ENCODE results near the gene CFAP74.

The CFAP74 gene

DNA sequence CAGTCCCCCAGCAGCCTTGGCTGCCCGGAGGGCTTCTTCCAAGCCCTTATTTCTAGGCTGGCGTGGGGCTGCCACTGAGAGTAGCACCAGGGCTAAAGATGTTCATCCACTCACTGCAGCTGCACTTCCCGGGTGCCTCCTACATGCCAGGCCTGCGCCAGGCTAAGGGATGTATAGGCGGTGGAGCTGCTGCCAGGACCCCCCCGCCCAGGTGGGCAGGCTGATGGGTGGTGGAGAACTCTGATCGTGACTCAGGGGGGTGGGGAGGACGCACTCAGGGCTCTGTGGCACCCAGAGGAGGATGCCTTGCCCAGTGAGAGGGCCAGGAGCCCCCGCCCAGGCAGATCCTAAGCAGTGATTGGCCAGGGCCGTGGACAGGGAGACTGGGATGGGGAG, 34.1 kb downstream of the CFAP74 start:
- DNase-seq, result no peak

DNA sequence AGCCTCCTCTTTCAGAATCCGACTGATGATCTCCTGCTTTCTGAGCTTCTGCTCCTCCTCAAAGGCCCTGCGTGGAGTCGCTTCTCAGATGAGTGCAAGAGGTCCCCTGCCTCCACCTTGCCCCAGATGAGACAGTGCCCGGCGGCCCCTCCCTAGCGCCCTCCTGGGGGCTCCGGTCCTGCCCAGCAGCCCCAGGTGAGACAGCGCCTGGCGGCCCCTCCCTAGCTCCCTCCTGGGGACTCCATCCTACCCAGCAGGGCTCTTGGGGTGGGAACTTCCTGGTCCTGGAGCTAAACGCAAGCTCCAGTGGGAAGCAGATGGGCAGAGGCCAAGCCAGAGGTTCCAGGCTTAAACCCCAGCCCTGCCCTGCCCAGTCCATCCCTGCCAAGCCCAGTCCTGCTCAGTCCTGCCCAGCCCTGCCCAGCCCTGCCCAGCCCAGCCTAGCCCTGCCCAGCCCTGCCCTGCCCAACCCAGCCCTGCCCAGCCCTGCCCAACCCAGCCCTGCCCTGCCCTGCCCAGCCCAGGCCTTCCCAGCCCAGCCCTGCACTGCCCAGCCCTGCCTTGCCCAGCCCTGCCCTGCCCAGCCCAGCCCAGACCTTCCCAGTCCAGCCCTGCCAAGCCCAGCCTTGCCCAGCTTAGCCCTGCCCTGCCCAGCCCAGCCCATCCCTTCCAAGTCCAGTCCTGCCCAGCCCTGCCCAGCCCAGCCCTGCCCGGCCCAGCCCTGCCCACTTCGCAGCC, 34.6 kb downstream of the CFAP74 start:
- no peak for DNase-seq

DNA sequence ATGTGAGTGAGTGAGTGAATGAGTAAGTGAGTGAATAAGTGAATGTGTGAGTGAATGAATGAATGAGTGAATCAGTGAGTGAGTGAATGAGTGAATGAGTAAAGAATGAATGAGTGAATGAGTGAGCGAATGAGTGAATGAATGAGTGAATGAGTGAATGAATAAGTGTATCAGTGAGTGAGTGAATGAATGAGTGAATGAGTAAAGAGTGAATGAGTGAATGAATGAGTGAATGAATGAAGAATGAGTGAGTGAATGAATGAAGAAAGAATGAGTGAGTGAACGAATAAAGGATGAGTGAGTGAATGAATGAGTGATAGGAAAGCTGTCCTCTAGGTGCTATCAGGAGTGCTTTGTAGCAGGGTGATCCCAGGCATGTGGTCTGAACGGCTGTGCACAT, 35.7 kb downstream of the CFAP74 start:
- DNase-seq, result no peak

DNA sequence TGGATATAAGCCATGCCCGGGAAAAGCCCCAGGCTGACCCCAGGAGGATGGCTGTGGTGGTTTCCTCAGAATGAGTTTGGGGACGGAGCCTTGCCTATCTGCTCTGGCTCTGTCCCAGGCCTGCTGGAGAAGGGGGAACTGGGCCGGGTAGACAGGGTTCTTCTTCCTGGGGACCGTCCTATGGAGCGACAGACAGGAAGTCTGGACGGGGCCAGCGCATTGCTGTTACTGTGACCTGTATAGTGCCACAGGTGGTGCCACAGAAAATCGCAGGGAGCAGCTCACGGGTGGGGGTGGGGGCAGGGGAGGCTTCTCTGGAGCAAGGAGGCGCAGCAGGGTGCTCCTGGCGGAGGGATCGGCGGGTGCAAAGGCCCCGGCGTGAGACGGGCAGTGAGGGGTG, 36.4 kb downstream of the CFAP74 start:
- no peak for DNase-seq

DNA sequence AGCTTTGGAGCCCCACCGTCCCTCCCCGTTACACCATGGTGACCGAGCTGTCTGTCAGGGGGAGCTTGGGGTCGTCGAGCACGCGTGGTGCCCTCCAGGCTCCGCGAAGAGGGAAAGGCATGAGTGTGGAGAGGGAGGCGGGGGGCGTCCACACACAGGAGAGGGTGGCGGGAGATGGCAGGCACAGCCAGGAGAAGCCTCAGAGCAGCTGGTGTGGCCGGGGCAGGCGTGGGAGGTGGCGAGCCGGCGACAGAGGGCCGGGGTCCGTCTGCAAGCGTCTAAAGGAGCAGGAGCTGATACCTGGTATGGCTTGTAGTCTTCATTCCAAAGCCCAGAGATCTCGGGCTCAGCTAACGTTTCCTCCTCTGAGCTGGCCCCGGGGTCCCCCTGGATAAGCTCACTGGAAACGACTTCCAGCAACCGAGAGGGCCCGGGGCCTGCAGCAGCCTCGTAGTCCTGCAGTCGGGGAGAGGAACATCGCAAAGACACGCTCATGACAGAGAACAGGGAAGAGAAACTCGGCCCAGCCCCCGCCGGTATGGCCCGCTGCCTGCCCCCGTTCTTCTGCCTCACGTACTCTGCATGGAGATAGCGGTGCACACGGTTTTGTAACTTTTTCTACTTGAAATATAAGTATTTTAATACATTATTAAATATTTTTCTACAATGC, 37.4 kb downstream of the CFAP74 start:
- DNase-seq, result no peak

DNA sequence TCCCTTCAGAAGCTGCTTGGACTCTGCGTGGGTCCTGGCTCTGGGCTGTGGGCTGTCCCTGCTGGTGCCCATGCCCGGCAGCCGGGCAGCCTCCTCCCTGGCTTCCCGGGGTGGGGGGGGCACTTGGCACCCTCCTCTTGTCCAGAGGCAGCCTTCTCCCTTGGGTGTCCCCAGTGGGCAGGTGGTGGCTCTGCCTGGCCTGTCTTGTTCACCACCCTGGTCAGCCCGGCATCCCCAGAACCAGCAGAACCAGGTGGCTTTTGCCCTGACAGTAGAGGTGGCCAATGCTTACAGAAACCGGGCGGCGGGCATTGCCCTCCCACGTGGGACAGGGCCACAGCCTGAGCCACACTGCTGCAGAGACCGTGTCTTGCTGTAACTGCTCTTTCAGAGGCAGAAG, 38.0 kb downstream of the CFAP74 start:
- DNase-seq, result no peak

DNA sequence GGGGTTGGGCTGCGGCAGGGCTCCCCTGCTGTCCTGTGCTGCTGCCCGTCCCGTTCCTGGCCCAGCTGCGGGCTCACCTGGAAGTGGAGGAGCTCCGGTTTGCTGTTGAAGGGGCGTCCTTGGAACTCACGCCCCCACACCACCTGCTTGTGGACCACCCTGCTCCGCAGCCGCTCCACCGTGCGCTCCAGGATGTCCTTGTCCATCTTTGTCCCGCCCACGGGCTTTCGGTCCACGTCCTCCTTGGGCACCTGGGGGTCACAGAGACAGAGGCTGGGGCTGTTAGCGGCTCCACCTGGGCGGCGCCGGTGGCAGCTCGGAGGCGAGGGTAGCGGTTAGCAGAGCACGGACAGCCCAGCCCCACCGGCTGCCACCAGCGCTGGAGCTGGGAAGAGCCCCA, 38.8 kb downstream of the CFAP74 start:
- DNase-seq, result no peak

DNA sequence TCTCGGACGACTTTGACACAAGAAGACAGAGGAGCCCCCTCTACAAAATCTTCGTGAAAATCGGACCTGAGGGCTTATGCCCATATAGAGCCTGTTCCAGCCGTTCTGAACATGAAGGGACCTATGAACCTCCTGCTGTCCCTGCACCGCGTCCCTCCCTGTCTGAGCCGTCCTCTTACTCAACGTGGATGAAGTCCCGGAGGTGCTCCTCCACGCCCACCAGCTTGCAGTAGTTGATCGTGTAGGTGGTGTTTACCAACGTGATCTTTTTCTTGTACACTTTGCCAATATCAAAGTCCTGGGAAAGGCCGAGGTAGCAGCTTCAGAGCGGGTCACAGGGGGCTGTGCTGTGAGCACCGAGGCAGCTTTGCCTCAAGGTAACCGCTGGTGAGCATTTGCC, 40.0 kb downstream of the CFAP74 start:
- DNase-seq, result no peak

DNA sequence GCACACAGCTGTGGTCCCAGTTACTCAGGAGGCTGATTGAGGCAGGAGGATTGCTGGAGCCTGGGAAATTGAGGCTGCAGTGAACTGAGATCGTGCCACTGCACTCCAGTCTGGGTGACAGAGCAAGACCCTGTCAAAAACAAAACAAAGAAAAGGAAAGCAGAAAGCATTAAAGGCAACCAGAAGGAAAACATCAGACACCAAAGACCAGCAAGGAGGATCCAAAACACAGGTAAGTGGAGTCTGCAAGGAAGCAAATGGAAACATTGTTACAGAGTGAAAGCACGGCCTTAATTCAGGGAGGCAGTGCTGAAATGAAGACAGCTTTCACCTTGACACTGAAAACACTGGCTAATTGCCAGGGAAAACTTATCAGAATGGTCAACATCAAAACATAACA, 40.8 kb downstream of the CFAP74 start:
- no peak for DNase-seq

DNA sequence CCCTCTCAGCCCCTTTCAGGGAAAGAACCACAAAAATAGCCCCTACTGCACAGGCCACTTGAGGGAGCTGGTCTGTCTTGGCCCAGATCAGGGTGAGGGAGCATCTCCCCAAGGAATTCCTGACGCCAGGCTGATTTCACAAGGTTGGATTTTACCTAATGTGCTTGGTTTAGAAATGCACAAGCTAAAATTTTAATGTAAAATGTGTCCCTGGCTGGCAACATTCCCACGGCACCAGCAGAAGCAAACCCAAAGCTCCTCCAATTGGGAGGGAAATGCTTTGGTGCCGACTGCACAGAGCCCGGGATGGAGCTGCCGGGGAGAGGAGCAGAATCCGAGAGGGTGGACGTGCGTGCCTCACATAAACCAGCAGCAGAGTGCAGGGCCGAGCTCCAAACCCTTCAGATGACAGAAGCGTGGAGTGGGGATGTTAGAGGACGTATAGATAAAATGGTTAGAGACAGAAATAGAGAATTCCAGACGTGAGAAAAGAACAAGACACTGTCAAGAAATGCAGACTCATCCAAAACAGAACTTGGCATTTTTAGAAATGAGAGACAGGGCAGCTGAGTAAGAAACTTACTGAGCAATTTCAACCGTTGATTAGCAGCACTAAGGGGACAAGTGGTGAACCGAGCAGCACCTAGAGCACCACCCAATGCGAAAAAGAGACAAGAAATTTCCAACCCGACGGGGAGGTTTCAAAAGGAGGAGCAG, 42.9 kb downstream of the CFAP74 start:
- DNase-seq, result no peak

DNA sequence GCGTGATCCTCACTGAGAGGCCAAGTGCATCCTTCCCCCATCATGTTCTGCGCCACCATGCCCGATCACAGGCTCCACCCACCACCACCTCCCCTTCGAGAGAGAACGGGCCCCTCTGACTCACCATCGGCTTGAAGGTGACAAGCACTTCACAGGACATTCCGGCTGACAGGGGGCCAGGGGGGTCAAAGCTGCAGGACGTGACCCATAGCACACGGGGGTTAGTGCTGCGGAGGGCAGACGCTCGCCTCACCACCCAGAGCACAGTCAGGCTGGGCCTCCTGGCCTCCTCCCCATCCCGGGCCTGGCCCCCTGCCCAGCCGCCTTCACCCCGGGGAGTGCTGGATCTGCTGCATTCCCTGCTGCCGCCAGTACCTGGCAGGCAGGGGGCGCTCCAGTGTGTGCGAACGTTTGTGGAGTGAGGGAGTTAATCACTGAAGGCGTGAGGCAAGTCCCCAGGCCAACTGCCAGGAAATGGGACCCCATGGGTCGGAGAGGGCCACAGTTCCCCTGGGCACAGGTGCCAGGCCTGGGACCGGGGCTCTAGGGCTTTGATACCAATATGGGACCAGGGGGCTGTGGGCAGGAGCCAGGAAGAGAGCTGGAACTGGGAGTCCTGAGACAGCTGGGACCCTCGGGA, 43.6 kb downstream of the CFAP74 start:
- peak; percentile 87 for DNase-seq

DNA sequence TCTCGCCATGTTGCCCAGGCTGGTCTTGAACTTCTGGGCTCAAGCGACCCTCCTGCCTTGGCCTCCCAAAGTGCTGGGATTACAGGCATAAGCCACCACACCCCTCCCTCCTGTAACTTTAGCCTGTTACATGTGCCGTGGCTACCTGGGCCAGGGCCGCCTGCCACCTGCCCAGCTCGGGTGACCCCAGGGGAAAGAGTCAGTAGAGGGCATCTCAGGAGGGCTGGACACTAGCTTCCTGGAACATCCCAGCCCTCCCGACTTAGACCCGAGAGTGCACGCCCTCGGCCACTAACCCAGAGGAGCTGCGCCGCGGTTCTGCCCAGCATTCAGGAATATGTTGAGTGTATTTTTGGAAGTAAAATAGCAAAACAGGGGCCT, 44.1 kb downstream of the CFAP74 start:
- no peak for DNase-seq

DNA sequence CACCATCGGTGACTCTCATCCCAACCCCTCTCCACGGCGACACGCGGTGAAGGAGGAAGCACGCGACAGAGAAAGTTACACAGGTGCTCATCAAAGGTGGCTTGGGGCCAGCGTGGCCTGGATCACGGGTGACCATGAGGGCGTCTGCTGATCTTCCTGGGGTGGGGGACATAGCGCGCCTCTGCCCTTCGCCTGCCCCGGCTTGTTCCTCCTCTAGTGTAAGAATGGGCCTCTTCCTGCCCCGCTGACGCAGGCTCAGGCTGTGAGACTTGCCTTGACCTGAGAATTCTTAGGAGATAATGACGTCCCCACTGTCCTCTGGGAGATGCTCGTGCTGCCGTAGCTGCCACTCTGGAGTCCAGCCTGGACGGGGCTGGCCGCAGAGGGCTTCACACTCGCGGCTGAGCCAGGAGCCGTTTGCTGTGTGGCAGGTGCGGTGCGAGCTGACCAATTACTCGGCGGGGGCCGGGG, 45.5 kb downstream of the CFAP74 start:
- DNase-seq, result no peak

DNA sequence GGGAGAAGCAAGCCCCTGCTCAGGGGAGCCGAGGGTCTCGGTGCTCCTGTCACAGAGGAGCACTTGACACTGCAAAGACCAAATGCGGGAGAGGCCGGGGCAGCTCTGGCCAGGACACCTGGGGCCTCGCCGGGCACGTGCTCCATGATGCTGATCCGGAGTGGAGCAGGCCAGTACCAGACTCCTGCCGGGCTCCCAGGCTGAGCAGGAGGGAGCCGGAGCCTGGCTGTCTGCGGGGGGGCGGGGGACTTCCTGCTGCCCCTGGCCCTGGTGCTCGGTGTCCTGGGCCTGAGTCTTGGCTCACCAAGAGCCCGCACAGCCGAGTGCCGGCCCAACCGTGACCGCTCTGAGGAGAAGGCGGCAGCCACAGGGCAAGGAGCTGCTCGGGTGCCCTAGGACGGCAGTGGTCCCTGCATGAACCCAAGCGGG, 46.0 kb downstream of the CFAP74 start:
- no peak for DNase-seq

DNA sequence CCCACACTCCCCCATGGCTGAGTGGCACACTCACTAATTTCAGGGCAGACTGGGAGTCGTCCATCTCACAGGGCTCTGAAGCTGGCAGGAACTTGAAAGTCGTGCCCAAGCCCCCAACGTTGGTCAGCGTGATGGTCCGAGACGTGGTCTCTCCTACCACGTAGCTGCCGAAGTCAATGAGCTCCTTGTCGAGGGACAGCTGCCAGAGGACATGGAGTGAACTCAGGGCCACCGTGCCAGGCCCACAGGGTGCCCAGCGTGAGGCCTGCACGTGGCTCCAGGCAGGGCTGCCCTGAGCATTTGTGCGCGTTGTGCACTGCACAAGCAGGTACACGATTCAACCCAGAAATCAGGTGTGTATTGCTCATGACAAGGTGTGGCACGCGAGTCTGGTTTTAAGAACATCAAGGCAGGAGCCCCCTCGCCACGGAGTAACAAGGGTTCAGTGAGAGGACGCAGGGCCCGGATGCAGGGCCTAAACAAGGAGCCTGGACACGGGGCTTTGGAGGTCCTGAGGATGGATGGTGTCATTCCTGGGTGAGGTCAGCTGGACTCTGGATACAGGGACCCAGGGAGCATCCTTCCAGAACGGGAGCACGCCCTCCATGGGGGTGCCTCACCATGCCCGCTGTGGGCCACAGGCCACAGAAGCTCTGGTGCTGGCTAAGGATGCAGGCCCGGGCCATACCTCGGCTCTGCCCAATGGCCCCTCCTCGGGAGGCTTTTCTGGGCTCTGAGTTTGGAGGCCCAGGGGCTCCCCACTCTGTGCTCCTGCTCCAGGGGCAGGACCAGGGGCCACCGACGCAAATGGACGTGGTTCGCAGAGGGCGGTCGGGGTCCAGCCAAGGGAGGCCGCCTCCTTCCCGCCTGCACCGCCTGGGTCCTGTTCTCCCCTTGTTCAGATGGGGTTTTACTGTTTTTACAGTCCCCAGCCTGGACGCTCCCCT, 46.7 kb downstream of the CFAP74 start:
- no peak for DNase-seq

DNA sequence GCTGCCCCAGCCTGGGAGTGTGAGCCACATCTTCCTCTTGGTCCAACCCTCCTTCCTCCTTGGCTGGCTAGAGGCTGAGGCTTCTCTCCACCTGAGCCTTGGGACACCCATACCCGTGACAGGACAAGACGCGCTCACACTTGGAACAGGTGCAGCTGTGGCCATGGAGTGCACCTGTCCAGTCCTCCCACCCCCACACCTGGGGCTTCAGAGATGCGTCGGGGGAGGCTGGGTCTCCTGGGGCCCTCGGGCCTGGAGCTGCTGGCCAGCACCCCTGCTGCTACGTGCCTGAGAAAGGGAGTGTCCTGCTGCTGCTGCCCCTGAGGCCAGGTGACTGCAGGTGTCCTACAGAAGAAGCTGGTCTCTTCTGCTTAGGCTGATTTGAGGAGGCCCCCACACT, 47.5 kb downstream of the CFAP74 start:
- DNase-seq, result no peak

DNA sequence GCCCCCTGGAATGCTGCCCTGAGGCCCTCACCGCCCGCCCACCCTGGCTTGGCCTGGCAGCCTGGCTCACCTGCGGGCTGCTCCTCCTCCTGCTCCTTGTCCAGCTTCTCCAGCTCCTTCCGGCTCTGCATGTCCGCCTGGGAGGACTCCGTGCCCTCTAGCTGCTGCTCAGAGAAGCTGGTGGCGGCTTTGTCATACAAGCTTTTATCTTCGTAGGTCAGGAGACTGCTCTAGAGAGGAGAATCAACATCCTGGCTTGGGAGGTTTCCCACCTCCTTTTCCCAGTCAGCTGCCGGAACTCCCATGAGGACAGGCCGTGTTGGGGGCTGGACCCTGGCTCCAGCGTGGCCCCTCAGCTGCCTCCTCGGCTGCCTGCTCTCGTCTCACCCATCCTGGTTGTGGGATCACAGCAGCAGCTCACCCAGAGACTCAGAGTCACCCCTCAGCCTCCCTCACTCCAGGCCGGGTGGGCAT, 47.9 kb downstream of the CFAP74 start:
- DNase-seq, result no peak

DNA sequence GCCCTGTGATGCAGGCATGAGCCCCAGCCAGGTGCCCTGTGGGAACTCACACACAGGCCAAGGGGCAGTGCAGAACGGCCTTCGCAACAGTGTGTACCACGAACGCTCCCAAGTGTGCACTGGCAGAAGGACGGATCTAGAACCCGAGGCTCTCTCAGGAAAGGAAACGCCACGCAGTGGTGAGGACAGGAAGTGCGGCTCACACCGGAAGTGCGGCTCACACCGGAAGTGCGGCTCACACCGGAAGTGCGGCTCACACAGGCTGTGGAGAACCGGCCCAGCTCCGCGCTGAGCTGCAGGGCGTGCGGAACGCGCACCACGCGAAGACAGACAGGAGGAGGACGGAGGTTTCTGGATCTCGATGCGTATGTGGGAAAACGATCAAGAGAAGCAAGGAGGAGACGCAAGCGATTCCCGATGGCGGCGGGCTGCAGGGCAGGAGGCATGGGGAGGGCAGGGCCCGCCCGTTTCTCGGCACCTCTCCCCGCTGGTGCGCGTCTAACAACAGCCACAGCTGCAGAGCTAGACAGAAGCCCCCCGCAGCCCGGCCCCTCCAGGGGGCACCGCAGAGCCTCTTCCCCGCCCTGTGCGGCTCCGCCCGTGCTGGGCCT, 48.6 kb downstream of the CFAP74 start:
- DNase-seq, result no peak

DNA sequence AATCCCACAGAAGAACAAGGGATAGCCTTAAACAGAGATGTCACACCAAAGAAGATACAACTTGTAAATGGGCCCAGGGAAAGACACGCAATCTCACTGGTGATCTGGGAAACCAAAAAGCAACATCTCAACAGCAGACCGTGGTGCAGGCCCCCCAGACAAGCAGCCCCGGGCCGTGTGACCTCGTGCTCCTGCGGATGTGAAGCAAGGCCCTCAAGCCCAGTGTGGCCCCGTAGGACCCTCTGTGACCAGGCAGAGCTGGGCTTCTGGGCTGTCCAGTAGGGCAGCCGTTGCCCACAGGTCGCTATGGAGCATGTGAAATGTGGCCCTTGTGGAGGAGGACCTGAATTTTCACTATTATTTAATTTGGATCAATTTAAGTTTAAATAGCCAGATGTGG, 49.6 kb downstream of the CFAP74 start:
- DNase-seq, result no peak

DNA sequence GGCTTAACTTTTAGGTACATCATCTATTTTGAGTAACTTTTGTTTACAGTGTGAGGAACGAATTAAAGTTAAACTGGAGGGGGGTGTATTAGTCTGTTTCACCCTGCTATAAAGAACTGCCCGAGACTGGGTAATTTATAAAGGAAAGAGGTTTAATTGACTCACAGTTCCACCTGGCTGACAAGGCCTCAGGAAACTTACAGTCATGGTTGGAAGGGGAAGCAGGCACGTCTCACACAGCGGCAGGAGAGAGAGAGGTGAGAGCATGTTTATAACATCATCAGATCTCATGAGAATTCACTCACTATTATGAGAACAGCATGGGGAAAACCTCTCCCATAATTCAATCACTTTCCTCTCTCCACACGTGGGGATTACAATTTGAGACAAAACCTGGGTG, 52.6 kb downstream of the CFAP74 start:
- DNase-seq, result no peak

DNA sequence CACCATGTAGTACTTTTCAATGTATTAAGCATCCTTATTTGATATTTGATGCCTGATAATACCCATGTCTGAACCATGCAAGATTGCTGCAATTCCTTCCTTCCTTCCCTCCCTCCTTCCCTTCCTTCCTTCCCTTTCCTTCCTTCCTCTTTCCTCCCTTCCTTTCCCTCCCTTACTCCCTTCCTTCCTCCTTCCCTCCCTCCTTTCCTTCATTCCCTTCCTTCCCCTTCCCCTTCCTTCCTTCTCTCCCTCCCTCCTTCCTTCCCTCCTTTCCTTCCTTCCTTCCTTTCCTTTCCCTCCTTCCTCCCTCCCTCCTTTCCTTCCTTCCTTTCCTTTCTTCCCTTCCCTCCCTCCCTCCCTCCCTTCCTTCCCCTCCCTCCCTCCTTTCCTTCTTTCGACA, 54.8 kb downstream of the CFAP74 start:
- DNase-seq, result no peak

DNA sequence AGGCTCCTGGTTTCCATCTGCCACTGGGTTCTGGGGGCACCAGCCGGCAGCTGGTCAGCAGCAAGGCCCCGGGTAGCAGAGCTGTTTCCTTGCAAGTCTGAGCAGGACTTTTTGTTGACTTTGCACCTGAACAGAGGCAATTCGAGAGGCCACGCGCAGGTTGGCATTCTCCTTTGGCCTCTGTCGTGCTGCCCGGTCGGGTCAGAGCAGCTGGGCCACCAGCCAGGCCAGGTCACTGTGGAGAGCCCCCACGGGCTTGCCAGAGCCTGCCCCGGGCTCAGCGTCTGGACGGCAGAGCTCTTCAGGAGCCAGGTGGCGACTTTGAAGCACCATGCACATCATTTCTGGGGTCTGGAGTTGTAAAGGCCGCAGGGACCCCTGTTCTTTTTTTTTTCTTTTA, 56.1 kb downstream of the CFAP74 start:
- DNase-seq, result no peak
